HepG2 (cell line): ENCODE results near the gene CTSW. TPM values are rescaled to one million over a fixed set of nuclear protein-coding genes. Genes with fewer than 3 reads are reported as not detected.

Experiments
- AKAP8 ChIP-seq: sonication (generic); formaldehyde crosslinking; IDR thresholded peaks from 2 replicates; pipeline ENCODE4 v1.5.1; 2020; ENCODE audit warnings: mild to moderate bottlenecking, missing genetic modification reagents
- CREB1 ChIP-seq, 2 experiments: fragments of 450-650 bp in 1 of 2; IDR thresholded peaks; 2 replicates each; pipeline ENCODE4 v1.6.1; 2016 to 2017; ENCODE audit warnings: control low read depth in 1 of 2, mild to moderate bottlenecking in 1 of 2, missing compliant biosample characterization in 1 of 2, missing genetic modification characterization in 1 of 2
- CTCF ChIP-seq: sonication (generic); formaldehyde crosslinking; IDR thresholded peaks from 2 replicates; pipeline ENCODE4 v1.5.0; 2020; ENCODE audit warnings: mild to moderate bottlenecking, missing genetic modification reagents, moderate library complexity
- DNMT3B ChIP-seq: conservative IDR thresholded peaks from 2 replicates; pipeline ENCODE4 v1.6.1; 2016; ENCODE audit warnings: missing biosample characterization, control low read depth
- FUBP1 ChIP-seq: sonication (generic); formaldehyde crosslinking; IDR thresholded peaks from 2 replicates; pipeline ENCODE4 v1.5.1; 2020; ENCODE audit warnings: missing genetic modification reagents, mild to moderate bottlenecking, borderline replicate concordance
- LRRFIP1 ChIP-seq: sonication (generic); formaldehyde crosslinking; conservative IDR thresholded peaks from 2 replicates; pipeline ENCODE4 v1.4.0; 2020; ENCODE audit warnings: missing genetic modification reagents
- POLR2A ChIP-seq, 2 experiments: IDR thresholded peaks; 2 replicates each; pipeline ENCODE4 v1.6.1; 2011; ENCODE audit warnings: low read depth in 2 of 2, low read length in 2 of 2, mild to moderate bottlenecking in 1 of 2, moderate library complexity in 1 of 2; ENCODE audit not compliant: insufficient read depth in 1 of 2
- RAD21 ChIP-seq: fragments of 450-650 bp; formaldehyde crosslinking; IDR thresholded peaks from 2 replicates; pipeline ENCODE4 v1.5.0; 2020; ENCODE audit warnings: mild to moderate bottlenecking
- RFX3 ChIP-seq: IDR thresholded peaks from 2 replicates; pipeline ENCODE4 v1.6.1; 2016; ENCODE audit warnings: missing biosample characterization, missing genetic modification reagents
- TEF ChIP-seq: sonication (generic); formaldehyde crosslinking; IDR thresholded peaks from 2 replicates; pipeline ENCODE4 v1.5.0; 2020; ENCODE audit warnings: missing genetic modification reagents
- THAP11 ChIP-seq: IDR thresholded peaks from 2 replicates; pipeline ENCODE4 v1.6.1; 2016; ENCODE audit warnings: missing biosample characterization, missing genetic modification reagents
- TOPORS ChIP-seq: sonication (generic); formaldehyde crosslinking; IDR thresholded peaks from 2 replicates; pipeline ENCODE4 v1.8.0; 2023; ENCODE audit warnings: mild to moderate bottlenecking, missing genetic modification reagents
- ZNF451 ChIP-seq: sonication (generic); formaldehyde crosslinking; IDR thresholded peaks from 2 replicates; pipeline ENCODE4 v1.5.0; 2020; ENCODE audit warnings: mild to moderate bottlenecking, missing genetic modification reagents
- ZNF503 ChIP-seq: sonication (generic); formaldehyde crosslinking; IDR thresholded peaks from 2 replicates; pipeline ENCODE4 v1.4.0; 2020; ENCODE audit warnings: missing genetic modification reagents
- ZNF552 ChIP-seq: sonication (generic); formaldehyde crosslinking; IDR thresholded peaks from 2 replicates; pipeline ENCODE4 v1.9.0; 2022; ENCODE audit warnings: missing genetic modification reagents, mild to moderate bottlenecking, borderline replicate concordance
- ZNF749 ChIP-seq: sonication (generic); formaldehyde crosslinking; IDR thresholded peaks from 2 replicates; pipeline ENCODE4 v1.8.0; 2022; ENCODE audit warnings: mild to moderate bottlenecking, missing genetic modification reagents, moderate library complexity, borderline replicate concordance
- ZNF766 ChIP-seq: sonication (generic); formaldehyde crosslinking; IDR thresholded peaks from 2 replicates; pipeline ENCODE4 v1.5.0; 2020; ENCODE audit warnings: missing genetic modification reagents, borderline replicate concordance
- ZSCAN25 ChIP-seq: sonication (generic); formaldehyde crosslinking; IDR thresholded peaks from 2 replicates; pipeline ENCODE4 v1.8.0; 2022; ENCODE audit warnings: mild to moderate bottlenecking, missing genetic modification reagents
- polyA plus RNA-seq, 8 experiments: library from polyadenylated mRNA; depleted of rRNA in 3 of 8; stranded (reverse) in 7 of 8; unstranded in 1 of 8; fragments of >200 nt; fragmentation: Illumina TruSeq in 4 of 8; extraction: Trizol in 4 of 8; gene quantifications; 2 replicates each; pipeline versions ENCODE4 v1.2.1 to v1.2.3, GENCODE V29; 2011 to 2016; ENCODE audit warnings: low read depth in 4 of 8, missing spikeins in 1 of 8, mixed read lengths in 1 of 8; ENCODE audit not compliant: insufficient read depth in 1 of 8
- total RNA-seq, 5 experiments: library from RNA; depleted of rRNA; stranded (reverse); fragments of >200 nt; fragmentation: Illumina TruSeq; extraction: Trizol; gene quantifications; 2 replicates each; pipeline ENCODE4 v1.2.3, GENCODE V29; 2016; ENCODE audit warnings: low read depth in 1 of 5

Gene CTSW
- total and polyA plus RNA-seq, 2 of the 13 experiments (the other 11 are each of a cell fraction or from before 2014, with no cell fraction given) = 0.09 TPM; not detected in 1

- TF ChIP-seq ZNF749 (CRISPR knock-in tag) (0 out of 2 replicates have a peak, but pooled peaks have one; percentile 72), DNMT3B (CRISPR knock-in tag) (no peak), ZSCAN25 (no peak), ZNF451 (peak; percentile 51; the same call in 1 of the 2 replicates), AKAP8 (CRISPR knock-in tag) (no peak), THAP11 (peak; percentile 99), RFX3 (CRISPR knock-in tag) (no peak), ZNF766 (CRISPR knock-in tag) (no peak), LRRFIP1 (CRISPR knock-in tag) (no peak), FUBP1 (CRISPR knock-in tag) (no peak), RAD21 (CRISPR knock-in tag) (peak; percentile 43), ZNF503 (no peak; the same call in 1 of the 2 replicates), POLR2A (IDR thresholded peaks at IDR 0.05; ENCODE audit: insufficient read depth in 1 of 2, low read depth in 2 of 2, low read length in 2 of 2) (peak in 1 of 2 experiments; percentile 99; a peak in 2 of 4 replicates), ZNF552 (CRISPR knock-in tag) (no peak; the same call in 1 of the 2 replicates), CREB1 (IDR thresholded peaks at IDR 0.05) (peak; percentile 52; the same call in 1 of the 2 replicates), CREB1 (CRISPR knock-in tag; IDR thresholded peaks at IDR 0.05) (peak; percentile 64), TEF (CRISPR knock-in tag) (no peak), TOPORS (CRISPR knock-in tag) (peak; percentile 67; the same call in 1 of the 2 replicates), CTCF (peak; percentile 46)
Measured at GRCh38 chr11:65857853-65858680, 21.6 kb upstream of the CTSW start, which contains the start of gene CFL1 (continued).
